H9 (cell line): ENCODE results near the gene EFNA5. TPM values are rescaled to one million over a fixed set of nuclear protein-coding genes. Genes with fewer than 3 reads are reported as not detected.
A peak's percentile ranks its signal among the peaks of the same experiment; 100 is the strongest.

Experiments
- DNase-seq: peaks from one replicate; pipeline ENCODE4 v3.0.0-alpha.2; 2017
- H2AFZ ChIP-seq: one replicate; pipeline ENCODE4 v1.6.1; 2013; ENCODE audit warnings: mild to moderate bottlenecking, low read length, control low read depth, moderate library complexity
- H2AK5ac ChIP-seq: 2 replicates; pipeline ENCODE4 v1.6.1; 2013; ENCODE audit warnings: low read length, control low read depth, mixed read lengths; ENCODE audit not compliant: insufficient read length
- H2BK120ac ChIP-seq: one replicate; pipeline ENCODE4 v1.6.1; 2013; ENCODE audit warnings: low read depth, mild to moderate bottlenecking, low read length, control low read depth, inconsistent platforms; ENCODE audit not compliant: poor library complexity, severe bottlenecking
- H2BK12ac ChIP-seq: 2 replicates; pipeline ENCODE4 v1.6.1; 2013; ENCODE audit warnings: low read length, control low read depth, mixed read lengths, low read depth; ENCODE audit not compliant: insufficient read length
- H2BK15ac ChIP-seq: 2 replicates; pipeline ENCODE4 v1.6.1; 2013; ENCODE audit warnings: low read depth, low read length, control low read depth
- H2BK20ac ChIP-seq: one replicate; pipeline ENCODE4 v1.6.1; 2013; ENCODE audit warnings: low read depth, mild to moderate bottlenecking, low read length, control low read depth, inconsistent platforms; ENCODE audit not compliant: poor library complexity, severe bottlenecking
- H2BK5ac ChIP-seq: 2 replicates; pipeline ENCODE4 v1.6.1; 2013; ENCODE audit warnings: low read length, control low read depth, mixed read lengths; ENCODE audit not compliant: insufficient read length
- H3K14ac ChIP-seq: 2 replicates; pipeline ENCODE4 v1.6.1; 2013; ENCODE audit warnings: low read length, control low read depth; ENCODE audit not compliant: insufficient read depth
- H3K18ac ChIP-seq: 2 replicates; pipeline ENCODE4 v1.6.1; 2013; ENCODE audit warnings: low read depth, mild to moderate bottlenecking, mixed read lengths, low read length, control low read depth; ENCODE audit not compliant: insufficient read length
- H3K23ac ChIP-seq: 2 replicates; pipeline ENCODE4 v1.6.1; 2013; ENCODE audit warnings: low read length, control low read depth, mixed read lengths, low read depth; ENCODE audit not compliant: insufficient read length
- H3K23me2 ChIP-seq: 2 replicates; pipeline ENCODE4 v1.6.1; 2013; ENCODE audit warnings: low read depth, mild to moderate bottlenecking, mixed read lengths, low read length, control low read depth; ENCODE audit not compliant: insufficient read length, poor library complexity, severe bottlenecking
- H3K27ac ChIP-seq: 2 replicates; pipeline ENCODE4 v1.5.1; 2013; ENCODE audit warnings: low read length, control low read depth, mixed read lengths, low read depth; ENCODE audit not compliant: insufficient read length
- H3K27me3 ChIP-seq: 2 replicates; pipeline ENCODE4 v1.6.1; 2013; ENCODE audit warnings: low read length, control low read depth, inconsistent platforms; ENCODE audit not compliant: insufficient read depth
- H3K4ac ChIP-seq: 2 replicates; pipeline ENCODE4 v1.6.1; 2013; ENCODE audit warnings: low read depth, mild to moderate bottlenecking, control low read depth, inconsistent platforms, low read length, moderate library complexity
- H3K4me1 ChIP-seq: 2 replicates; pipeline ENCODE4 v1.6.1; 2013; ENCODE audit warnings: low read length, control low read depth, inconsistent platforms; ENCODE audit not compliant: insufficient read depth
- H3K4me2 ChIP-seq: 2 replicates; pipeline ENCODE4 v1.6.1; 2013; ENCODE audit warnings: low read length, control low read depth, mixed read lengths; ENCODE audit not compliant: insufficient read length, insufficient read depth
- H3K56ac ChIP-seq: 2 replicates; pipeline ENCODE4 v1.6.1; 2013; ENCODE audit warnings: low read depth, mild to moderate bottlenecking, mixed read lengths, low read length, control low read depth; ENCODE audit not compliant: insufficient read length
- H3K79me1 ChIP-seq: 2 replicates; pipeline ENCODE4 v1.6.1; 2013; ENCODE audit warnings: low read depth, mild to moderate bottlenecking, moderate library complexity, low read length, control low read depth, inconsistent platforms; ENCODE audit not compliant: insufficient read depth, poor library complexity, severe bottlenecking
- H3K79me2 ChIP-seq: 2 replicates; pipeline ENCODE4 v1.6.1; 2013; ENCODE audit warnings: low read length, control low read depth, inconsistent platforms; ENCODE audit not compliant: insufficient read depth
- H3K9ac ChIP-seq: 2 replicates; pipeline ENCODE4 v1.6.1; 2013; ENCODE audit warnings: low read length, control low read depth, mixed read lengths; ENCODE audit not compliant: insufficient read length; ENCODE audit errors: extremely low read depth
- H3K9me3 ChIP-seq: one replicate; pipeline ENCODE4 v1.6.1; 2013; ENCODE audit warnings: low read depth, low read length, inconsistent platforms; ENCODE audit not compliant: control insufficient read depth
- H3T11ph ChIP-seq: one replicate; pipeline ENCODE4 v1.6.1; 2013; ENCODE audit warnings: mild to moderate bottlenecking, low read length, control low read depth, inconsistent platforms
- H4K20me1 ChIP-seq: one replicate; pipeline ENCODE4 v1.6.1; 2013; ENCODE audit not compliant: control insufficient read depth, insufficient read length, insufficient read depth
- H4K5ac ChIP-seq: 2 replicates; pipeline ENCODE4 v1.6.1; 2013; ENCODE audit warnings: low read depth, mild to moderate bottlenecking, mixed read lengths, low read length, control low read depth; ENCODE audit not compliant: insufficient read length
- H4K8ac ChIP-seq: replicated peaks from 2 replicates; pipeline ENCODE4 v1.6.1; 2013; ENCODE audit warnings: low read length, control low read depth, mixed read lengths, low read depth; ENCODE audit not compliant: insufficient read length
- H4K91ac ChIP-seq: 2 replicates; pipeline ENCODE4 v1.6.1; 2013; ENCODE audit warnings: low read depth, mild to moderate bottlenecking, moderate library complexity, mixed read lengths, low read length, control low read depth; ENCODE audit not compliant: insufficient read length
- H3K27ac Mint-ChIP-seq, 3 experiments: 2 replicates in 2 of 3; 3 replicates in 1 of 3; pipeline ENCODE4 v1.8.0; 2020 to 2021; ENCODE audit warnings: mixed read lengths in 3 of 3, mild to moderate bottlenecking in 1 of 3, moderate library complexity in 1 of 3
- H3K27me3 Mint-ChIP-seq: 2 replicates; pipeline ENCODE4 v1.8.0; 2021; ENCODE audit warnings: low read depth, mild to moderate bottlenecking, moderate library complexity, mixed read lengths
- H3K36me3 Mint-ChIP-seq, 3 experiments: 2 replicates in 2 of 3; 3 replicates in 1 of 3; pipeline ENCODE4 v1.8.0; 2020 to 2021; ENCODE audit warnings: low read depth in 3 of 3, mixed read lengths in 3 of 3; ENCODE audit not compliant: insufficient read depth in 1 of 3
- H3K4me1 Mint-ChIP-seq, 2 experiments: 2 replicates each; pipeline ENCODE4 v1.8.0; 2020; ENCODE audit warnings: mixed read lengths in 2 of 2
- H3K4me3 Mint-ChIP-seq, 2 experiments: 2 replicates in 1 of 2; 3 replicates in 1 of 2; pipeline ENCODE4 v1.8.0; 2020 to 2021; ENCODE audit warnings: mild to moderate bottlenecking in 2 of 2, mixed read lengths in 2 of 2, moderate library complexity in 1 of 2
- H3K9me3 Mint-ChIP-seq, 2 experiments: 2 replicates in 1 of 2; 3 replicates in 1 of 2; pipeline ENCODE4 v1.8.0; 2020; ENCODE audit warnings: mild to moderate bottlenecking in 2 of 2, mixed read lengths in 2 of 2, moderate library complexity in 1 of 2
- CTCF ChIP-seq: fragments of 200-600 bp; sonication (generic); conservative IDR thresholded peaks from 3 replicates; pipeline ENCODE4 v1.8.0; 2021; ENCODE audit warnings: antibody characterized with exemption, mild to moderate bottlenecking
- WGBS: extraction: QIAGEN DNeasy Blood & Tissue Kit; methylation state at CpG from one replicate; pipeline ENCODE4 v1.1.7; 2013; ENCODE audit warnings: missing lambda C conversion rate, low lambda C conversion rate, mixed read lengths; ENCODE audit not compliant: insufficient read length; ENCODE audit errors: extremely low coverage; 5-methylcytosine and 5-hydroxymethylcytosine counted together
- total RNA-seq: library from RNA; stranded (reverse); gene quantifications from 2 replicates; pipeline ENCODE4 v1.2.1, GENCODE V29; 2021

Gene EFNA5
- total RNA-seq, 1 experiment from 2014 or later = 20.4 TPM

- TF ChIP-seq CTCF = no peak
- peaks cover 21 to 25% of the 10 kb centered on the region in 2 experiments for H3K4me1 Mint-ChIP-seq
- H2AFZ ChIP-seq = no peak overlapping the region
- H4K91ac ChIP-seq = no peak overlapping the region
- peak overlapping the region in 1 of 3 experiments; percentile 78; a peak in 3 of 7 replicates for H3K27ac Mint-ChIP-seq
- no peak overlapping the region for H3K18ac ChIP-seq
- no peaks in the 10 kb centered on the region for H3K27me3 ChIP-seq
- H2BK120ac ChIP-seq = no peak overlapping the region
- H3K23me2 ChIP-seq = no peaks in the 10 kb centered on the region
- no peak overlapping the region for H3K14ac ChIP-seq
- no peak overlapping the region for H2AK5ac ChIP-seq
- peaks cover 2% of the 10 kb centered on the region; the same call in 1 of the 2 replicates for H3K4me1 ChIP-seq
- no peak overlapping the region for H2BK20ac ChIP-seq
- H3K27ac ChIP-seq = no peak overlapping the region
- no peak overlapping the region for H2BK12ac ChIP-seq
- no peaks in the 10 kb centered on the region for H3K79me2 ChIP-seq
- H2BK15ac ChIP-seq = no peak overlapping the region
- H3K27me3 Mint-ChIP-seq = no peaks in the 10 kb centered on the region
- no peaks in the 10 kb centered on the region for H3K9me3 ChIP-seq
- no peak overlapping the region for H3K4me3 Mint-ChIP-seq
- no peaks in the 10 kb centered on the region for H3K9me3 Mint-ChIP-seq
- no peak overlapping the region for H3T11ph ChIP-seq
- no peak for DNase-seq
- H3K23ac ChIP-seq = no peak overlapping the region
- H3K56ac ChIP-seq = no peak overlapping the region
- H3K79me1 ChIP-seq = no peaks in the 10 kb centered on the region
- no CpG with 5 or more reads among the region's 2 CpGs for WGBS
- no peak overlapping the region for H3K4me2 ChIP-seq
- no peak overlapping the region for H3K9ac ChIP-seq
- no peak overlapping the region for H3K4ac ChIP-seq
- H4K20me1 ChIP-seq = no peaks in the 10 kb centered on the region
- H2BK5ac ChIP-seq = no peak overlapping the region
- no peak overlapping the region for H4K8ac ChIP-seq
- peaks cover 0 to 4% (median 0%) of the 10 kb centered on the region in 3 experiments; a peak in 2 of 7 replicates for H3K36me3 Mint-ChIP-seq
- H4K5ac ChIP-seq = no peak overlapping the region
These were observed 262.2 kb downstream of the EFNA5 start for GRCh38 chr5:107408564-107408963.
